HepG2 (cell line): ENCODE data around the gene COA1. TPM values are rescaled to one million over a fixed set of nuclear protein-coding genes. Genes with fewer than 3 reads are reported as not detected.

ENCODE experiments used
- GTF2F1 ChIP-seq: fragments of 150-350 bp; IDR thresholded peaks from 2 replicates; pipeline ENCODE4 v1.6.1; 2014; ENCODE audit warnings: low read length
- KAT2B ChIP-seq: fragments of 150-350 bp; IDR thresholded peaks from 2 replicates; pipeline ENCODE4 v1.6.1; 2014; ENCODE audit warnings: low read depth, low read length, borderline replicate concordance
- MATR3 ChIP-seq: sonication (generic); formaldehyde crosslinking; IDR thresholded peaks from 2 replicates; pipeline ENCODE4 v1.4.0; 2020; ENCODE audit warnings: missing genetic modification reagents
- MED13 ChIP-seq: sonication (generic); formaldehyde crosslinking; IDR thresholded peaks from 2 replicates; pipeline ENCODE4 v1.5.0; 2020; ENCODE audit warnings: missing genetic modification reagents
- MXI1 ChIP-seq: IDR thresholded peaks from 3 replicates; pipeline ENCODE4 v1.6.1; 2012; ENCODE audit warnings: low read depth, low read length, inconsistent platforms, borderline replicate concordance
- NFYC ChIP-seq: IDR thresholded peaks from 2 replicates; pipeline ENCODE4 v1.6.1; 2016; ENCODE audit warnings: missing genetic modification reagents, missing compliant biosample characterization
- NONO ChIP-seq, 2 experiments: fragments of 450-650 bp in 1 of 2; sonication (generic) in 1 of 2; formaldehyde crosslinking in 1 of 2; IDR thresholded peaks in 1 of 2; conservative IDR thresholded peaks in 1 of 2; 2 replicates each; pipeline versions ENCODE4 v1.6.1 to v1.8.0; 2017 to 2022; ENCODE audit warnings: mild to moderate bottlenecking in 1 of 2, missing genetic modification reagents in 1 of 2, moderate library complexity in 1 of 2
- PBX3 ChIP-seq: sonication (generic); formaldehyde crosslinking; IDR thresholded peaks from 2 replicates; pipeline ENCODE4 v1.8.1; 2023; ENCODE audit warnings: missing genetic modification reagents, inconsistent platforms, borderline replicate concordance
- PCBP1 ChIP-seq: fragments of 200-400 bp; formaldehyde crosslinking; IDR thresholded peaks from 2 replicates; pipeline ENCODE4 v1.6.1; 2017; ENCODE audit warnings: mild to moderate bottlenecking, low read depth, low read length, borderline replicate concordance
- RCOR2 ChIP-seq: IDR thresholded peaks from 2 replicates; pipeline ENCODE4 v1.6.1; 2016; ENCODE audit warnings: missing biosample characterization, missing genetic modification reagents
- SATB2 ChIP-seq: sonication (generic); formaldehyde crosslinking; IDR thresholded peaks from 2 replicates; pipeline ENCODE4 v1.5.0; 2020; ENCODE audit warnings: missing genetic modification reagents
- SCMH1 ChIP-seq: sonication (generic); formaldehyde crosslinking; IDR thresholded peaks from 2 replicates; pipeline ENCODE4 v1.9.0; 2021; ENCODE audit warnings: missing genetic modification reagents, mild to moderate bottlenecking, borderline replicate concordance
- SRF ChIP-seq: IDR thresholded peaks from 2 replicates; pipeline ENCODE4 v1.6.1; 2011; ENCODE audit warnings: mild to moderate bottlenecking, low read depth, low read length, moderate library complexity
- STAG1 ChIP-seq: sonication (generic); formaldehyde crosslinking; IDR thresholded peaks from 2 replicates; pipeline ENCODE4 v1.4.0; 2020; ENCODE audit warnings: missing genetic modification reagents
- THAP9 ChIP-seq: sonication (generic); formaldehyde crosslinking; IDR thresholded peaks from 2 replicates; pipeline ENCODE4; 2020; ENCODE audit warnings: missing genetic modification reagents, mild to moderate bottlenecking, borderline replicate concordance
- ZBED4 ChIP-seq: sonication (generic); formaldehyde crosslinking; IDR thresholded peaks from 2 replicates; pipeline ENCODE4 v1.4.0; 2020; ENCODE audit warnings: missing genetic modification reagents, borderline replicate concordance
- ZEB1 ChIP-seq: IDR thresholded peaks from 2 replicates; pipeline ENCODE4 v1.6.1; 2012; ENCODE audit warnings: mild to moderate bottlenecking, low read depth, inconsistent platforms; ENCODE audit not compliant: insufficient replicate concordance
- ZMAT5 ChIP-seq: sonication (generic); formaldehyde crosslinking; IDR thresholded peaks from 2 replicates; pipeline ENCODE4 v1.5.0; 2020; ENCODE audit warnings: mild to moderate bottlenecking, low read depth, missing genetic modification reagents, borderline replicate concordance
- ZNF101 ChIP-seq: sonication (generic); formaldehyde crosslinking; IDR thresholded peaks from 2 replicates; pipeline ENCODE4 v1.4.0; 2020; ENCODE audit warnings: mild to moderate bottlenecking, low read depth, missing genetic modification reagents, borderline replicate concordance
- ZNF44 ChIP-seq: sonication (generic); formaldehyde crosslinking; IDR thresholded peaks from 2 replicates; pipeline ENCODE4 v1.5.1; 2020; ENCODE audit warnings: mild to moderate bottlenecking, missing genetic modification reagents
- ZNF589 ChIP-seq: sonication (generic); formaldehyde crosslinking; conservative IDR thresholded peaks from 2 replicates; pipeline ENCODE4 v1.8.0; 2022; ENCODE audit warnings: mild to moderate bottlenecking, moderate library complexity, missing genetic modification reagents
- ZNF619 ChIP-seq: sonication (generic); formaldehyde crosslinking; IDR thresholded peaks from 2 replicates; pipeline ENCODE4 v1.4.0; 2020; ENCODE audit warnings: mild to moderate bottlenecking, missing genetic modification reagents
- polyA plus RNA-seq, 8 experiments: library from polyadenylated mRNA; depleted of rRNA in 3 of 8; stranded (reverse) in 7 of 8; unstranded in 1 of 8; fragments of >200 nt; fragmentation: Illumina TruSeq in 4 of 8; extraction: Trizol in 4 of 8; gene quantifications; 2 replicates each; pipeline versions ENCODE4 v1.2.1 to v1.2.3, GENCODE V29; 2011 to 2016; ENCODE audit warnings: low read depth in 4 of 8, missing spikeins in 1 of 8, mixed read lengths in 1 of 8; ENCODE audit not compliant: insufficient read depth in 1 of 8
- total RNA-seq, 5 experiments: library from RNA; depleted of rRNA; stranded (reverse); fragments of >200 nt; fragmentation: Illumina TruSeq; extraction: Trizol; gene quantifications; 2 replicates each; pipeline ENCODE4 v1.2.3, GENCODE V29; 2016; ENCODE audit warnings: low read depth in 1 of 5

Gene COA1
- total and polyA plus RNA-seq, 2 of the 13 experiments (the other 11 are each of a cell fraction or from before 2014, with no cell fraction given) = 33.2 to 65.7 TPM

- no peak for TF ChIP-seq ZNF619 (CRISPR knock-in tag)
- no peak for TF ChIP-seq SCMH1 (CRISPR knock-in tag)
- TF ChIP-seq NONO (IDR thresholded peaks at IDR 0.05) = no peak
- peak; percentile 60; the same call in 1 of the 2 replicates for TF ChIP-seq NONO (CRISPR knock-in tag; conservative IDR thresholded peaks at IDR 0.05)
- peak; percentile 43; the same call in 1 of the 2 replicates for TF ChIP-seq THAP9 (CRISPR knock-in tag)
- no peak for TF ChIP-seq GTF2F1
- no peak for TF ChIP-seq ZNF589
- TF ChIP-seq SATB2 (CRISPR knock-in tag) = no peak
- no peak for TF ChIP-seq SRF
- TF ChIP-seq ZMAT5 = no peak
- no peak for TF ChIP-seq ZBED4 (CRISPR knock-in tag)
- TF ChIP-seq MATR3 (CRISPR knock-in tag) = no peak
- TF ChIP-seq ZNF44 (CRISPR knock-in tag) = no peak
- TF ChIP-seq MED13 (CRISPR knock-in tag) = peak; percentile 88; the same call in 1 of the 2 replicates
- TF ChIP-seq NFYC (CRISPR knock-in tag) = no peak
- TF ChIP-seq ZNF101 (CRISPR knock-in tag) = no peak
- TF ChIP-seq STAG1 (CRISPR knock-in tag) = peak; percentile 7; the same call in 1 of the 2 replicates
- peak; percentile 61; the same call in 1 of the 3 replicates for TF ChIP-seq MXI1
- peak; percentile 93 for TF ChIP-seq ZEB1
- TF ChIP-seq RCOR2 = peak; percentile 72
- no peak for TF ChIP-seq PBX3
- no peak for TF ChIP-seq PCBP1
- no peak for TF ChIP-seq KAT2B
Measured at GRCh38 chr7:43769791-43770465, 40.6 kb upstream of the COA1 start (continued).
